Adrenal gland (tissue), 12 donors: ENCODE data around the gene HIVEP3. TPM values are rescaled to one million over a fixed set of nuclear protein-coding genes. Genes with fewer than 3 reads are reported as not detected.
A peak's percentile ranks its signal among the peaks of the same experiment; 100 is the strongest.

Source experiments
- DNase-seq, 7 donors: peaks; one replicate each; pipeline ENCODE4 v3.0.0-alpha.2; 2019 to 2020
- H3K27ac ChIP-seq, 5 donors: fragments of 200-600 bp; sonication (generic) in 4 of 5; 1 replicate in 3 of 5; 2 replicates in 2 of 5; pipeline versions ENCODE4 v1.5.1 to v1.8.0; 2016 to 2020; ENCODE audit warnings: mild to moderate bottlenecking in 1 of 5
- H3K27me3 ChIP-seq: fragments of 200-600 bp; 2 replicates; pipeline ENCODE4 v1.8.0; 2021
- H3K36me3 ChIP-seq, 2 donors: fragments of 200-600 bp; replicated peaks in 1 of 2; 1 replicate in 1 of 2; 2 replicates in 1 of 2; pipeline versions ENCODE4 v1.5.1 to v1.8.0; 2018 to 2022
- H3K4me1 ChIP-seq, 2 donors: fragments of 200-600 bp; replicated peaks in 1 of 2; 1 replicate in 1 of 2; 2 replicates in 1 of 2; pipeline versions ENCODE4 v1.5.1 to v1.8.0; 2018 to 2021
- H3K4me3 ChIP-seq, 4 donors: fragments of 200-600 bp; sonication (generic) in 3 of 4; one replicate each; pipeline ENCODE4 v1.5.1; 2016 to 2018
- H3K9me3 ChIP-seq, 3 donors: fragments of 200-600 bp; sonication (generic) in 1 of 3; replicated peaks in 1 of 3; 1 replicate in 2 of 3; 2 replicates in 1 of 3; pipeline versions ENCODE4 v1.5.1 to v1.8.0; 2016 to 2021
- CTCF ChIP-seq, 6 experiments: fragments of 450-650 bp in 4 of 6; fragments of 200-600 bp in 2 of 6; sonication (generic) in 1 of 6; IDR thresholded peaks; 1 replicate in 5 of 6; 2 replicates in 1 of 6; pipeline versions ENCODE4 v1.5.1 to v1.8.0; 2016 to 2021; ENCODE audit warnings: antibody characterized with exemption in 6 of 6, mild to moderate bottlenecking in 2 of 6, moderate library complexity in 1 of 6
- POLR2A ChIP-seq, 2 donors: fragments of 450-650 bp; IDR thresholded peaks; one replicate each; pipeline ENCODE4 v1.6.1; 2017; ENCODE audit warnings: antibody characterized with exemption in 2 of 2, mild to moderate bottlenecking in 2 of 2, moderate library complexity in 1 of 2
- WGBS, 4 donors: extraction: QIAGEN DNeasy Blood & Tissue Kit in 2 of 4; methylation state at CpG; one replicate each; pipeline versions ENCODE4 v1.1.5 to v1.1.7; 2013 to 2017; 5-methylcytosine and 5-hydroxymethylcytosine counted together
- intact Hi-C, 2 donors: fragments of 100-400 bp; cut with DNase I; formaldehyde crosslinking; loops; one replicate each; pipeline versions ENCODE4 v1.14.1 to v1.15.0; 2022 to 2023
- polyA plus RNA-seq, 3 donors: library from polyadenylated mRNA; stranded (reverse); fragments of 200-250 nt in 2 of 3; fragments of 350-450 nt in 1 of 3; fragmentation: Illumina TruSeq in 1 of 3; extraction: RNeasy Lipid Tissue Mini Kit (QIAGEN cat#74804) in 1 of 3; gene quantifications; one replicate each; pipeline ENCODE4 v1.2.3, GENCODE V29; 2013 to 2014
- total RNA-seq, 9 donors: library from RNA; depleted of rRNA in 4 of 9; stranded (reverse); fragments of >200 nt in 4 of 9; fragments of 120-200 nt in 1 of 9; fragmentation: NEBNext Ultra II Directional in 1 of 9; extraction: Animal tissue kit (Norgen Biotek cat#: 25700) in 1 of 9; gene quantifications; one replicate each; pipeline versions ENCODE4 v1.1.0 to v1.2.4, GENCODE V29; 2013 to 2023
- donor health status: healthy with polysubstance abuse.
- donor health status: Bipolar disorder and iron deficiency.
- donor health status: DM: yes; HTN: yes; CAD: no.
- donor health status: DM: no; HTN: no; CAD: no.
- donor health status: DM: no; HTN: no; CAD: no.
- donor health status: DM: yes; HTN: yes; CAD: no.

Gene HIVEP3
- total and polyA plus RNA-seq, 12 donors: 3.2 to 7.7 (median 7.0) TPM

DNA sequence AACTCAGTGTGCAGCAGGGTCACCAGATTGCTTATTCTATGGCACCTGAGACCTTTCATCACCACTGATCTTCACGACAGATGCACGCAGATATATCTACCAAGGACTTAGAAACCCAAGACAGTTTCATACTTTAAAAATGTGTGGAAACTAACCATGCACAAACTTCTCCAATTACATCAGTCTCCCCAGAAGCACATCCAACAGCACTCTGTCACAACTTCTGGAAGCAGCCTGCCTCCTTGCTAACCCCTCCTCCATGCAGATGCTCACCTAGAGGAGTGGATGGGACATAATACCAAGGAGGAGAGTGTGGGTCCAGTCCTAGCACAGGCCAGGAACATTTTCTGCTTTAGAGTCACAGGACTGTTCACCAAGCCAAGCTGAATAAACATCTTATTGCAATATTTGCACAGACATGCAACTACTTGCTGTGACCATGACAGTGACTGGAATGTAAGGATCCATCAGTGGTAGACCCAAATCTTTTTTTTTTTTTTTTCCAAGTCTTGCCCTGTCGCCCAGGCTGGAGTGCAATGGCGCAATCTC, 69.4 kb downstream of the HIVEP3 start:
- 93 to 98% (median 94%) methylated on average over 4 of the region's 4 CpGs for WGBS, 4 donors
- intact Hi-C loops: no loop called here
- no peak overlapping the region for H3K4me3 ChIP-seq
- no peaks in the 10 kb centered on the region for H3K27me3 ChIP-seq
- H3K36me3 ChIP-seq: no peaks in the 10 kb centered on the region
- DNase-seq: no peak
- TF ChIP-seq POLR2A (IDR thresholded peaks at IDR 0.05): no peak
- H3K9me3 ChIP-seq: no peaks in the 10 kb centered on the region
- H3K27ac ChIP-seq: peak overlapping the region in 1 of 5 donors; percentile 13
- H3K4me1 ChIP-seq: peaks cover 0 to 9% of the 10 kb centered on the region in 2 donors

GRCh38 chr1:41848216-41848952, 70.3 kb downstream of the HIVEP3 start:
- TF ChIP-seq CTCF (IDR thresholded peaks at IDR 0.05): no peak
- no peak for TF ChIP-seq POLR2A (IDR thresholded peaks at IDR 0.05)
- intact Hi-C loops: no loop called here
- Histone ChIP-seq H3K9me3 (no peaks in the 10 kb centered on the region), H3K27me3 (no peaks in the 10 kb centered on the region), H3K27ac (peak overlapping the region in 1 of 5 donors; percentile 13), H3K4me3 (no peak overlapping the region), H3K4me1 (peaks cover 0 to 9% of the 10 kb centered on the region in 2 donors), H3K36me3 (no peaks in the 10 kb centered on the region)
- WGBS, 4 donors: 89 to 93% (median 91%) methylated on average over 7 of the region's 7 CpGs
- no peak for DNase-seq

DNA sequence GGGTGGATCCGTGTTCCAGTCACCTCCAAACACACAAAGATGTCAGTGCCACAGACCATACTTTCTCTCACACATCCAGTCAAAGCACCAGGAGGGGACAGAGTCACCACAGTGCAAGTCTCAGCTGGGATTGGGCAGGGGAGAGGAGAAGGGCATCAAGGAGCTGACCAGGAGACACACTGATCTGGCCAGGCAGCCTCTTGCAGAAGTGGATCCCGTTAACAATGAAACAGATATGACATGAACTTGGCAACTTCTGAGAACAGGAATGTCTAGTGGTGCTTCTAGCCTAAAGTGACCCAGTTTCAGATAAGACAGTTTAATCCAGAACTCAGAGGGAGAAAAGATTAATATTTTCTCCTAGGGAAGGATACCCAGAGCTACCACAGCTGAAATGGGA, 71.0 kb downstream of the HIVEP3 start:
- H3K27ac ChIP-seq: peak overlapping the region in 1 of 5 donors; percentile 13
- 58 to 80% (median 72%) methylated on average over 2 of the region's 2 CpGs for WGBS, 4 donors
- H3K27me3 ChIP-seq: no peaks in the 10 kb centered on the region
- no peaks in the 10 kb centered on the region for H3K9me3 ChIP-seq
- no peak for TF ChIP-seq CTCF (IDR thresholded peaks at IDR 0.05)
- TF ChIP-seq POLR2A (IDR thresholded peaks at IDR 0.05): no peak
- no peaks in the 10 kb centered on the region for H3K36me3 ChIP-seq
- intact Hi-C loops: no loop called here
- H3K4me1 ChIP-seq: peaks cover 0 to 9% of the 10 kb centered on the region in 2 donors
- H3K4me3 ChIP-seq: no peak overlapping the region
- no peak for DNase-seq

DNA sequence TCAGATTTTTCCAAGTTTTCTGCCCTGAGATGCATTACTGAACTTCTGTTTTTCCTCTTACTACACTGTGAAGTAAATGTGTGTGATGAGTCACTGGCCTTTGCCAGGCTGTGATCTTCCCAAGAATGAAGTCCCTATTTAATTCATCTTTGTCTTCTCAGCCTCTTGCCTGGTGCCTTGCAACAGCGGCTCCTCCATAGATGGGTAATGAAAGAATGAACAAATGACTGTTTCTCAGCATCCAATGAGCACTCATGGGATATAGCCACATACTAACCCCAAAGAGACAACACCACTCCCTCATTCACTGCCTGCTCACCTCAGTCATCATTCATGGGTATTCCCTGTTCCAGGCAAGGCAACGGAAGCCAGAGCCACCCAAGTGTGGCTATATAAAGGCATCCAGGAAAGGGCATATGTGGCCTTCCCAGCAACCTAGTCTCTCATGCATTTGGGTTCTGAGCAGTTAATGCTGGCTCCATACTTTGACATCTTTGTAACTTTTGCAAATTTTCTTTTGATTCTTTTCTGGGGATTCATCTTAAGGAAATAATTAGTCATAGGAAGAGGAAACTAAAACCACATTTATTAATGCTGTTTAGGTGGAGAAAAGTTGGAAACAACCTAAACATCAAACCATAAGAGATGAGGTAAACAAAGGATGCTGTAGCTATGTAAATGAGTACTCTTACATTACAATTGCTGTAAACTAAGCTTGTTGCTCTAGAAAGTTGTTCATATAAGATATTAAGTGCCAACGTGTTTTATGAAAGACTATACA, 71.9 kb downstream of the HIVEP3 start:
- no peak overlapping the region for H3K27ac ChIP-seq
- 81 to 87% (median 84%) methylated on average over 3 of the region's 3 CpGs for WGBS, 4 donors
- H3K4me1 ChIP-seq: peaks cover 0 to 9% of the 10 kb centered on the region in 2 donors
- TF ChIP-seq CTCF (IDR thresholded peaks at IDR 0.05): no peak
- no peak for TF ChIP-seq POLR2A (IDR thresholded peaks at IDR 0.05)
- intact Hi-C loops: no loop called here
- H3K4me3 ChIP-seq: no peak overlapping the region
- no peaks in the 10 kb centered on the region for H3K36me3 ChIP-seq
- no peak for DNase-seq
- H3K27me3 ChIP-seq: no peaks in the 10 kb centered on the region
- H3K9me3 ChIP-seq: no peaks in the 10 kb centered on the region
